Muscle of leg (tissue), 11 donors: Measurements from ENCODE around the gene MAGI2. TPM values are rescaled to one million over a fixed set of nuclear protein-coding genes. Genes with fewer than 3 reads are reported as not detected.

Source experiments
- DNase-seq: peaks from one replicate; pipeline ENCODE4 v3.0.0; 2013
- H3K27ac ChIP-seq: one replicate; pipeline ENCODE4 v1.5.1; 2013; ENCODE audit warnings: mild to moderate bottlenecking, low read length, control low read depth
- H3K27me3 ChIP-seq: one replicate; pipeline ENCODE4 v1.6.1; 2013; ENCODE audit warnings: low read length; ENCODE audit not compliant: control insufficient read depth, insufficient read depth
- H3K36me3 ChIP-seq: one replicate; pipeline ENCODE4 v1.6.1; 2013; ENCODE audit warnings: low read length; ENCODE audit not compliant: control insufficient read depth, insufficient read depth
- H3K4me1 ChIP-seq: one replicate; pipeline ENCODE4 v1.6.1; 2013; ENCODE audit warnings: low read length; ENCODE audit not compliant: control insufficient read depth, insufficient read depth
- H3K4me3 ChIP-seq: one replicate; pipeline ENCODE4 v1.5.1; 2013; ENCODE audit warnings: low read length, control low read depth
- H3K9me3 ChIP-seq: replicated peaks from 2 replicates; pipeline ENCODE4 v1.6.1; 2013; ENCODE audit warnings: low read depth, low read length; ENCODE audit not compliant: control insufficient read depth
- WGBS: methylation state at CpG from one replicate; pipeline ENCODE4 v1.1.5; 2013; ENCODE audit warnings: missing lambda C conversion rate; ENCODE audit not compliant: insufficient coverage; 5-methylcytosine and 5-hydroxymethylcytosine counted together
- polyA plus RNA-seq, 8 donors: library from polyadenylated mRNA; unstranded; fragments of 120-200 nt; gene quantifications; one replicate each; pipeline versions ENCODE4 v1.2.1 to v1.2.3, GENCODE V29; 2013; ENCODE audit warnings: inconsistent platforms in 1 of 8, low replicate concordance in 1 of 8; ENCODE audit not compliant: insufficient read length in 8 of 8, insufficient read depth in 1 of 8
- total RNA-seq: library from RNA; stranded (reverse); fragments of 120-200 nt; gene quantifications from one replicate; pipeline ENCODE4 v1.2.4, GENCODE V29; 2013

MAGI2 gene
- total and polyA plus RNA-seq, 9 donors: 3.5 to 6.3 (median 5.2) TPM

DNA sequence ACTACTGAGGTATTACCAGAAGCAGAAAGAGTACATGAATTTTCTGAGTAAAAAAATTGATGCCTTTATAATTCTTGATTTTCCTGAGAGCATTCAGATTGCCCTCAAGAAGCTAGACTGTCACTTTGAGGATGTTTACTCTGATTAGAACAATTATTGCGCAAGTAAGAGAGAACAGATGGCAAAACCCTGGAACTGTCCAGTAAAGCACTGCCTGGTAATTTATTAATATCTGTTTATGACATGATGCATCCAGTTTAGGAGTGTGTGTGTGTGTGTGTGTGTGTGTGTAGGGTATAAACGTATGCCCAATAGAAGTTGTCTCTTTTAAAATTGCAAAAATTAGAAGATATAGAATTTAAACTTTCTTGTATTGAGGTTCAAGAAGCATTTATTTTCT lies 1275.1 kb downstream of the MAGI2 start:
- Histone ChIP-seq H3K36me3 (no peaks in the 10 kb centered on the region), H3K4me3 (no peak overlapping the region), H3K27me3 (no peaks in the 10 kb centered on the region), H3K4me1 (peaks cover 7% of the 10 kb centered on the region), H3K27ac (no peak overlapping the region), H3K9me3 (no peaks in the 10 kb centered on the region)
- DNase-seq: no peak
- WGBS: no CpG with 5 or more reads among the region's 2 CpGs

DNA sequence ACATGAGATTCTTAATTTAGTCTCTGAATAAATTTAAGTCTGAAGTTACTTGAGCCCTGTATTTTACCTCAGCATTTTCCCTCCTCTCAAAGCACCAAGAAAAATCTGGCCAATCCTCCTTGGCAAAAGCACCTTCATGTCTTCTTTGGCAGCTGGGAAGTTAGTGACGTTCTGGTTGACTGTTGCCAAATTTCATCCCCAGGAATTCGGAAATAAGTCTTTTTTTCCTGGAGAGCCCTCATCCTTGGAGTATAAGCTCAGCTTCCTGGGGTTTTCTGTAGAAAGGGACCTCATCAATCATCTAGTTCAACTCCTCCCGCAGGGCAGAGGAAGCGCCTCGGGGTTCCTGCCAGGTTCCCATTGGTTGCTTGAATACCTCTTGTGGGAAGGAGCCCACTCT lies 1277.3 kb downstream of the MAGI2 start:
- Histone ChIP-seq H3K9me3 (no peaks in the 10 kb centered on the region), H3K4me1 (peaks cover 9% of the 10 kb centered on the region), H3K27me3 (no peaks in the 10 kb centered on the region), H3K4me3 (no peak overlapping the region), H3K27ac (peak overlapping the region; percentile 66), H3K36me3 (no peaks in the 10 kb centered on the region)
- WGBS: 0% methylated on average over 1 of the region's 5 CpGs
- peak; percentile 93 for DNase-seq

DNA sequence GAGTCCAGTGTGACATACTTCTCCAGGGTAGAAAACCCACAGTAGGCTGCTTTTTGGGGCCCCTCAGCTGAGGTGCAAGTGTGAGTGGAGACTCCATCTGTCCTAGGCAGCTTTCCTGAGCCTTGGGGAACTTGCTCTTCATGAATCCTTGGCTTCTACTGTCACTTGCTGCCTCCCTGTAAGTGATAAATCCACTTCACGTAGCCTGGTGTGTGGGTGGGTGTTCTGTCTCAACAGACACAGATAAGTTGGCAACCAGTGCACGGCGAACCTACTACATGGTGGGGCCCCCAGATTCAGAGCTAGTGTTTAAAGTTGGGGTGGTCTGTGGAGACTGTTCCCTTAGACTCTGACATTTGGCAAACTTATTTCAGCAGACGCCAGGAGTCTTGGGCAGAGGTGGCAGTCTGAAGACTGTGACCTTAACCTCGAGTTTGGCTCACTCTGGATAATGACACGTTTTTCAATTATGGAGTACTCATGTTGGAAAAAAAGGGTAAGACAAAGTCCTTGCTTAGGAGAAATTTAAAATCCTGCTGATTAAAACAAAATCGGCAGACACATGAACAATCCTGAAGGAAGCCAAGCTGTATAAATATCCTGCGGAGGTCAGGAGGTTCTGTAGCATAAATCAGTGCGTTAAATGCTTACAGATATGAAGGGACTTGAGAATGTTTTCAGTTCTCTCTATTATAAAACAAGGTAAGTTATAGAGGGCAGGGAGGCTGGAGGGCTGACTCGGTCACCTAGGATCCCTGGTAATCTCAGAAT lies 1278.0 kb downstream of the MAGI2 start:
- Histone ChIP-seq H3K4me3 (no peak overlapping the region), H3K27me3 (no peaks in the 10 kb centered on the region), H3K27ac (peak overlapping the region; percentile 66), H3K4me1 (peaks cover 9% of the 10 kb centered on the region), H3K36me3 (no peaks in the 10 kb centered on the region), H3K9me3 (no peaks in the 10 kb centered on the region)
- DNase-seq: peak; percentile 74
- WGBS: 44% methylated on average over 7 of the region's 10 CpGs

DNA sequence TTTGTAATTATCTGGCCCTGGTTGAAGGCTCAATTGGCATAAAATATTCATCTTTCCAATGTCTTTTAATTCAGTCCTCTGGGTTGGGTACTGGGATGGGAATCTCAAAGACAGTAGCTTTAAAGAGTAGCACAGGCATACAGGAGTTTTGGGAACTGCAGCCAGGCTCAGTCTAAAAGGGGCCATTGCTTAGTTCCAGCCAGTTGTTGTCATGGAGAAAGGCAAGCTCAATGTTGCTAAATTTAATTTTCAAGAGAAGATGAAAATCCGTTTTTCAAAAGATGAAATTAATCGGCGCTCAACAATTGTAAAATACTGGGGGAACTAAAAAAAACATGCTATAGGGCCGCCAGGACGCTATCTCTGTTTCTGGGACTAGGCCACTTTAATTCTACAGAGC lies 1279.8 kb downstream of the MAGI2 start:
- H3K27ac ChIP-seq: no peak overlapping the region
- H3K27me3 ChIP-seq: no peaks in the 10 kb centered on the region
- no peaks in the 10 kb centered on the region for H3K36me3 ChIP-seq
- no peaks in the 10 kb centered on the region for H3K9me3 ChIP-seq
- peaks cover 9% of the 10 kb centered on the region for H3K4me1 ChIP-seq
- 44% methylated on average over 3 of the region's 5 CpGs for WGBS
- peak; percentile 63 for DNase-seq
- no peak overlapping the region for H3K4me3 ChIP-seq

DNA sequence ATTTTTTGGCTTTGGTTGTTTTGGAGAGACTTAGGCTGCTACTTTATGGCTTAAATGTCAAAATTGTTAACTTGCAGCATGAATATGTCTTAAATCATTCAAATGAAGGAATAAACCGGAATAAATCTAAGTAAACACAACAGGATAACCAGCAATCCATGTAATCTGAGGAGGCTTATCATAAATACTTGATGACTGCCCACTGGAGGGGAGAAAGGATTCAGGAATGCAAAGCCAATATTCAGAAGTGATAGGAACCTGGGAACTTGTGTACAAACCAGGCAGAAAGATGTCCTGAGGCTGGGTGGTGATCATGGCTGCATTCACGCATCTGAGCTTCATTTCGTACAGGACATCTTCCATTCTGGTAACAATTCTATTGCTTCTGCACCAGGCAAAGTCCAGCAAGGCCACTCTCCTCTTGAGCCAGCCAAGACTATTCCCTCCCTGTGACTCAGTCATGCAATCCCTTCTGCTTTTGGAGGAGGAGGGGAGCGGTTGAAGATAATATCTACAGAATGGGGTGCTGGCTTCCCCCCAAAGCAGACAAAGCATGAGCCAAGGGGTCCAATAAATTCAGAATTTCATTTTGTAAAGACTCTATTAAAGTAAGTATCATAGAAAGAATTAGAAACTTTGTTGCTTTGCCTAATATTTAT lies 1280.4 kb downstream of the MAGI2 start:
- H3K9me3 ChIP-seq: no peaks in the 10 kb centered on the region
- no peaks in the 10 kb centered on the region for H3K36me3 ChIP-seq
- H3K27me3 ChIP-seq: no peaks in the 10 kb centered on the region
- no peak overlapping the region for H3K27ac ChIP-seq
- no CpG with 5 or more reads among the region's 4 CpGs for WGBS
- H3K4me1 ChIP-seq: peaks cover 9% of the 10 kb centered on the region
- peak; percentile 23 for DNase-seq
- H3K4me3 ChIP-seq: no peak overlapping the region

DNA sequence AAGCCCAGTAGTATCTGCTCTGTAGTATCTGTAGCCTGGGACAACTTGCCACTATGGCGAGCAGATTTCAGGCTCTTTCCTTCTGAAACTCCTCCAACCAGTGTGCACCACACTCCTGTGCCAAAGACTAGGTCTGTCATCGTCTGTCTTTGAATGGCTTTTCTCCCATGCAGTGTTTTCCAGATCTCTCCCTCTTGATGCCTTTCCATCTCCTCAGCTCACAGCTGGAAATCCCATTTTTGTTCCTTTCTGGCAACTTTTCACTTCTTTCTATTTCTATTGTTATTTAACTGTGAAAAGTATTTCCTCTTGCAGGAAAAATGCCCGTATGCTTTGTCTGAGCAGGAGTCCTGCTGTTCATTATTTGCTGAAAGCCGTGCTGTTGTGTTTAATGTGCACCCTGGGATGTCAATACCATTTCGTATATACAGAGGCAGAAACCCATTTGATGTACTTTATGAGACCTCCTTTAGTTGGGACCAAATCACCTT lies 1281.2 kb downstream of the MAGI2 start:
- Histone ChIP-seq H3K36me3 (no peaks in the 10 kb centered on the region), H3K4me1 (peaks cover 9% of the 10 kb centered on the region), H3K27ac (peak overlapping the region; percentile 1), H3K27me3 (no peaks in the 10 kb centered on the region), H3K9me3 (no peaks in the 10 kb centered on the region), H3K4me3 (no peak overlapping the region)
- 15% methylated on average over 2 of the region's 5 CpGs for WGBS
- DNase-seq: peak; percentile 84

DNA sequence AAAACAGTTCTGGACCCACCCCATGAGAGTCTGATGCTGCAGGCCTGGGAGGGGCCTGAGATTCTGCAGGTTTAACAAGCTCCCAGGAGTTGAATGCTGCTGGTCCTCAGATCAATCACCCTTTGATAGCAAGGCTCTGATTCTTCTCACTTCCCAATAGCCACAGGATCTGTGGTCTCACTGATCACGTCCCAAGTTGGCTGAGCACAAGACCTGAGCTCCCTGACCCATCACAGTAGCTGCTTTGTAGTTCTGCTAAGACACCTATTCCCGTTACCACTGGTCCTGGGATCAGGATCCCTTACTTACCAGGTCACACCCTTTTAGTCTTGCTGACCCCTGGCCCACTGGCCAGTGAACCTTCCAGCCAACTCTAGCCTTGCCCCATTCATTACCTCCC lies 1282.1 kb downstream of the MAGI2 start:
- Histone ChIP-seq H3K36me3 (no peaks in the 10 kb centered on the region), H3K27me3 (no peaks in the 10 kb centered on the region), H3K4me3 (no peak overlapping the region), H3K27ac (no peak overlapping the region), H3K9me3 (no peaks in the 10 kb centered on the region), H3K4me1 (peaks cover 9% of the 10 kb centered on the region)
- 94% methylated on average over 2 of the region's 2 CpGs for WGBS
- no peak for DNase-seq

DNA sequence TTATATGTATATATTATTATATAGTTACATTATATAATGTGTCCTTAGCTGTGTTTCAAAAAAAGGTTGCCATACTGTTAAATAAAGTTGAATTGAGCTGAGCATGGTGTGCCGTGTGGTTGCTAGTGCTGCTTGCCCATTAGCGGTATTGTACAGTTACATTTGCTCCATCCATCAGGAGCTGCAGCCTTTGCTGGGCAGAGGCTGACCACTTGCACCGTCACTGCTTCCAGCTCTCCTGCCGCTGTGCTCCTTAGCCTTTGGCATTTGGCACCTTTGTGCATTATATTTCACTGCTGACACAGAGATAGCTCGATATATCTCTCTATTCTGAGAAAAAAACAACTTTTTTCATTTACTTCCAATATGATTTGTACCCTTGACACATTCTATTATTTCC lies 1282.7 kb downstream of the MAGI2 start:
- H3K4me3 ChIP-seq: no peak overlapping the region
- 95% methylated on average over 5 of the region's 5 CpGs for WGBS
- DNase-seq: no peak
- no peaks in the 10 kb centered on the region for H3K9me3 ChIP-seq
- no peak overlapping the region for H3K27ac ChIP-seq
- no peaks in the 10 kb centered on the region for H3K27me3 ChIP-seq
- no peaks in the 10 kb centered on the region for H3K36me3 ChIP-seq
- peaks cover 5% of the 10 kb centered on the region for H3K4me1 ChIP-seq

DNA sequence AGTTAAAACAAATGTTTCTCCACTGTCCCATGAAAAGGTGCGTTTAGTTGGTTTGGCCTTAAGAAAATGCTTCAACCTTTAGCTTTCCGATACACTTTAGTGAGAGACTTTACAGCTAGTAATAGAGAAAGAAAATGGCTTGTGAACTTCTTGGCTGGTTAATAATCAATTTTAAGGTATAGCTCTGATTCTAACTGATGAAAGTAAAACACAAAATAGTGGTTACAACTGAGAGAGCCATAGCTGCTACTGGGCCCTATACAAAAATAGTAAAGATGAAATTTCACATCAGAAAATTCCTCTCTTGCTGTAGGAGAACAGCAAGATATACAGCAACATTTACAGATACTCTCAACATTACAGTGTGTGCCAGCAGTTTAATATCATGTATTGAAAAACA lies 1283.5 kb downstream of the MAGI2 start:
- H3K4me1 ChIP-seq: peaks cover 2% of the 10 kb centered on the region
- no peak for DNase-seq
- no peak overlapping the region for H3K4me3 ChIP-seq
- H3K36me3 ChIP-seq: no peaks in the 10 kb centered on the region
- no peaks in the 10 kb centered on the region for H3K27me3 ChIP-seq
- H3K27ac ChIP-seq: no peak overlapping the region
- H3K9me3 ChIP-seq: no peaks in the 10 kb centered on the region
- WGBS: no CpG with 5 or more reads among the region's 2 CpGs

DNA sequence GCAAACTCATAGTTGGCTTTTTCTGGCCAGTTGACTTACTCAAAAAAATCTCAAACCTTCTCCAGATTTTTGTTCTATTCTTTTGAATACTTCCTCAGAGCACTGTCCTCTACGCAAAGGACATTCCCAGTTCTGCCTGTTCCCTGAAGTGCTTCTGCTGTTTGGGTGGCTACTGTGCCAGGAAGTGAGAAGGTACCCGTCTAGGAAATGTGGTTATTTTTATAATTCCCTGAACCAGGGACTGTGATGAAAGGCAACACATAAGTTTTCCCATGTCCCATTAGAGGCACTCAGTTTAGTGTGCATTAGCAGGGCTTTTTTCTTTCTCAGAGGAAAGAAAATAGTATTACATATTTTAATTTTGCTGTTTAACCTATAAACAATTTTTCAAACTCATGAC lies 1284.6 kb downstream of the MAGI2 start:
- no peaks in the 10 kb centered on the region for H3K36me3 ChIP-seq
- no peaks in the 10 kb centered on the region for H3K9me3 ChIP-seq
- no CpG with 5 or more reads among the region's 2 CpGs for WGBS
- no peak overlapping the region for H3K27ac ChIP-seq
- H3K4me3 ChIP-seq: no peak overlapping the region
- peaks cover 2% of the 10 kb centered on the region for H3K4me1 ChIP-seq
- DNase-seq: no peak
- no peaks in the 10 kb centered on the region for H3K27me3 ChIP-seq
